Activated B cell treated with CpG ODN at 0.5 μM for 24 hours (primary cell): Measurements from ENCODE around the gene OMP. TPM values are rescaled to one million over a fixed set of nuclear protein-coding genes. Genes with fewer than 3 reads are reported as not detected.

Source experiments
- ATAC-seq: fragments of 200-7000 bp; cut with Tn5 transposase; one replicate; pipeline ENCODE4 v1.10.0; 2021; ENCODE audit warnings: low read depth, mild to moderate bottlenecking, moderate library complexity
- CTCF ChIA-PET: fragments of 350-600 bp; sonication (Branson Sonifier 250); formaldehyde crosslinking; loops from one replicate; lab custom pipeline; 2021; ENCODE audit warnings: antibody characterized with exemption; lab: Charles Lee
- POLR2A ChIA-PET: fragments of 350-600 bp; sonication (Branson Sonifier 250); formaldehyde crosslinking; loops from one replicate; lab custom pipeline; 2021; ENCODE audit warnings: antibody characterized with exemption; lab: Charles Lee
- DNase-seq: peaks from one replicate; pipeline ENCODE4 v3.0.0; 2022
- H3K27ac Mint-ChIP-seq: one replicate; pipeline ENCODE4 v1.8.0; 2020; ENCODE audit warnings: mixed read lengths
- H3K27me3 Mint-ChIP-seq: one replicate; pipeline ENCODE4 v1.8.0; 2021; ENCODE audit warnings: mixed read lengths
- H3K36me3 Mint-ChIP-seq: one replicate; pipeline ENCODE4 v1.8.0; 2021; ENCODE audit warnings: low read depth, mixed read lengths
- H3K4me1 Mint-ChIP-seq: one replicate; pipeline ENCODE4 v1.8.0; 2021; ENCODE audit warnings: mixed read lengths
- H3K4me3 Mint-ChIP-seq: one replicate; pipeline ENCODE4 v1.8.0; 2020; ENCODE audit warnings: mild to moderate bottlenecking, mixed read lengths
- H3K9me3 Mint-ChIP-seq: one replicate; pipeline ENCODE4 v1.8.0; 2020; ENCODE audit warnings: mixed read lengths
- CTCF ChIP-seq: fragments of 200-600 bp; IDR thresholded peaks from one replicate; pipeline ENCODE4 v1.8.0; 2022; ENCODE audit warnings: antibody characterized with exemption, mild to moderate bottlenecking
- intact Hi-C: fragments of 100-400 bp; cut with micrococcal nuclease; formaldehyde crosslinking; loops from one replicate; pipeline ENCODE4 v1.15.1; 2024
- total RNA-seq: library from RNA; stranded (reverse); gene quantifications from 2 replicates; pipeline ENCODE4 v1.2.3, GENCODE V29; 2022

The OMP gene
- total RNA-seq, 1 donor from 2014 or later: not detected

GRCh38 chr11:77055913-77056312 lies 46.7 kb upstream of the OMP start:
- DNase-seq (no peak), ATAC-seq (no peak)
- Mint-ChIP-seq H3K27me3 (no peaks in the 10 kb centered on the region), H3K4me1 (no peaks in the 10 kb centered on the region), H3K9me3 (peaks cover 4% of the 10 kb centered on the region), H3K27ac (no peak overlapping the region), H3K36me3 (no peaks in the 10 kb centered on the region), H3K4me3 (no peak overlapping the region)
- TF ChIP-seq CTCF: no peak
- intact Hi-C loops: no loop called here
- POLR2A ChIA-PET: no interaction called here
- CTCF ChIA-PET: no interaction called here

DNA sequence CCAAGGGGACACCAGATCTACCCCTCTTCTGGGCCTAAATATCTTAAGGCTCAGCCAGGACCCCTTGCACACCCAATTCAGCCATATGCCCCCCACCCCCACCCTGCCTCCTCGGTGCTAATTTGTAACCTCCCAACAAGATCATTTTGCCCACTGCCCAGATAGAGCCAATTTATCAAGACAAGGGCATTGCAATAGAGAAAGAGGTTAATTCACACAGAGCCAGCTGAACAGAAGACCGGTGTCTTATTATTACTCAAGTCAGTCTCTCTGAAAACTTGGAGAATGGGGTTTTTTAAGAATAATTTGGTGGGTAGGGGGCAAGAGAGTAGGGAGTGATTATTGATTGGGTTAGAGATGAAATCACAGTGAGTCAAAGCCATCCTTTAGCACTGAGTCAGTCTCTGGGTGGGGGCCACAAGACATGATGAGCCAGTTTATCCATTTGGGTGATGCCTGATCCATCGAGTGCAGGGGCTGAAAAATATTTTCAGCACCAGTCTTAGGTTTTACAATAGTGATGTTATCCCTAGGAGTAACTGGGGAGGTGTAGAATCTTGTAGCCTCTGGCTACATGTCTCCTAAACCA lies 45.7 kb upstream of the OMP start:
- Mint-ChIP-seq H3K9me3 (peaks cover 6% of the 10 kb centered on the region), H3K27ac (no peak overlapping the region), H3K27me3 (no peaks in the 10 kb centered on the region), H3K4me1 (no peaks in the 10 kb centered on the region), H3K36me3 (no peaks in the 10 kb centered on the region), H3K4me3 (no peak overlapping the region)
- no peak for DNase-seq
- ChIA-PET CTCF (interaction anchor here (1.9 kb wide), 1 partner anchor 9 kb away, joined by 5 read pairs; no protein-coding TSS in a partner anchor), POLR2A (no interaction called here)
- no peak for ATAC-seq
- TF ChIP-seq CTCF: no peak
- intact Hi-C loops: no loop called here

DNA sequence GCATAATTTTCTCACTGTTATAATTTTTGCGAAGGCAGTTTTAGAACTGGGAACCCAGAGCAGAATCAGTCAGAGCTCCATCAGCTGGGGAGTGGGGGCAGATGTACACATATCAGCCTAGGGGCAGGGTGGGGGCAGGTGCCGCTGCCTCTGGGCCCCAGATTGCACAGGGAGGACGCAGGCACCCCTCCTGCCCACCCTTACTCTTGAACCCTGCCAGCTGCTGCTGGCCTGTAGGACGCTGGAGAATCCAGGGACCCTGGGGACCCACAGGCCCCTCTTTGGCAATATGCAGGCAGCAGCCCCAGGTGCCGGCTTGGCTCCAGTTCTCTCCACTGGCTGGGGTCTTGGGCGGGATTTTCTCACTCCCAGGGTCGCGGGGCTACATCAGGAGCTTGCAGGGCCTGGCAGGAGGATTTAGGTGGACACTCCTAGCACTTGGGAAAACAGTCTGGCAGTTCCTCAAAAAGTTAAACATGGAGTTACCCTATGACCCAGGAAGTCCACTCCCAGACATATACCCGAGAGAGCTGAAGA lies 44.6 kb upstream of the OMP start:
- no peak overlapping the region for H3K4me3 Mint-ChIP-seq
- ATAC-seq (no peak), DNase-seq (no peak)
- H3K4me1 Mint-ChIP-seq: no peaks in the 10 kb centered on the region
- TF ChIP-seq CTCF: no peak
- no peak overlapping the region for H3K27ac Mint-ChIP-seq
- H3K27me3 Mint-ChIP-seq: no peaks in the 10 kb centered on the region
- intact Hi-C loops: no loop called here
- peaks cover 6% of the 10 kb centered on the region for H3K9me3 Mint-ChIP-seq
- CTCF ChIA-PET: interaction anchor here (1.9 kb wide), 1 partner anchor 10 kb away, joined by 5 read pairs; no protein-coding TSS in a partner anchor
- POLR2A ChIA-PET: no interaction called here
- no peaks in the 10 kb centered on the region for H3K36me3 Mint-ChIP-seq

DNA sequence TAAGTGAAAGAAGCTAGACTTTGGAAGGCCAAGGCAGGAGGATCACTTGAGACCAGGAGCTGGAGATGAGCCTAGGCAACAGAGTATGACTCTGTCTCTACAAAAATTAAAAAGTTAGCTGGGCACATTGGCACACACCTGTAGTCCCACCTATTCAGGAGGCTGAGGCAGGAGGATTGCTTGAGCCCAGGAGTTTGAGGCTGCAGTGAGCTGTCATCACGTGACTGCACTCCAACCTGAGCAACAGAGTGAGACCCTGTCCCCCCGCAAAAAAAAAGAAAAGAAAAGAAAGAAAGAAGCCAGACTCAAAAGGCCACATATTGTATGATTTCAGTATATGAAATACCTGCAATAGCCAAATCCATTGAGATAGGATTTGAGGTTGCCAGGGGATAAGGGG lies 43.7 kb upstream of the OMP start:
- no peak for TF ChIP-seq CTCF
- POLR2A ChIA-PET: no interaction called here
- intact Hi-C loops: no loop called here
- no peak overlapping the region for H3K4me3 Mint-ChIP-seq
- H3K27me3 Mint-ChIP-seq: no peaks in the 10 kb centered on the region
- H3K4me1 Mint-ChIP-seq: no peaks in the 10 kb centered on the region
- CTCF ChIA-PET: interaction anchor here (1.9 kb wide), 1 partner anchor 11 kb away, joined by 5 read pairs; no protein-coding TSS in a partner anchor
- H3K36me3 Mint-ChIP-seq: no peaks in the 10 kb centered on the region
- ATAC-seq: no peak
- H3K27ac Mint-ChIP-seq: no peak overlapping the region
- peaks cover 6% of the 10 kb centered on the region for H3K9me3 Mint-ChIP-seq
- DNase-seq: no peak

- Mint-ChIP-seq H3K27me3 (no peaks in the 10 kb centered on the region), H3K4me1 (no peaks in the 10 kb centered on the region), H3K4me3 (no peak overlapping the region), H3K9me3 (peaks cover 6% of the 10 kb centered on the region), H3K27ac (no peak overlapping the region), H3K36me3 (no peaks in the 10 kb centered on the region)
- no peak for DNase-seq
- CTCF ChIA-PET: no interaction called here
- ATAC-seq: no peak
- POLR2A ChIA-PET: no interaction called here
- TF ChIP-seq CTCF: no peak
- intact Hi-C loops: loop anchor here (10.0 kb wide), 1 partner anchor 415 kb away; the partner anchor contains the start of gene PAK1
These were observed 42.8 kb upstream of the OMP start for GRCh38 chr11:77059806-77060205.
